ENCODE data around the gene SNX14.

DNA sequence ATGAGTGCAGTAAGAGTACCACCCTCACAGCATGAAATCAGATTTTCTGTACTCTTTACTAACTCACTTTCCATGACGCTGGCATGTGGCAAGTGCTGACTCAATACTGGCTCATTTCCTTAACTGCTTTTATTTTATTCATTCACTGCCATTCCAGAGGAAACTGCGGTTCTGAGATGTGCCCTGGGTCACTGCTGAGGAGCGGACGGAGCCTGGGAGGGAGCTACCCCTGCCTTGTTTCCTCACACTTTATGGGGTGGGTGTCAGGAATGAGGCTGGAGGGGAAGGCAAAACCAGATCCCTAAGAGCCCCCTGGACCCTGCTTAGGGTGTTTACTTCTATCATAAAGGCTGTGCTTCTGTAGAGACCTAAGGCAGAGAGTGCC is 129.4 kb downstream of the SNX14 start:
- TF ChIP-seq POLR2A (IDR thresholded peaks at IDR 0.05) (no peak), CTCF (IDR thresholded peaks at IDR 0.05) (no peak), POLR2AphosphoS5 (IDR thresholded peaks at IDR 0.05) (no peak)
